Esophagus muscularis mucosa (tissue), 4 donors: Measurements from ENCODE around the gene MACROD2. TPM values are rescaled to one million over a fixed set of nuclear protein-coding genes. Genes with fewer than 3 reads are reported as not detected.

Experiments
- DNase-seq: peaks from one replicate; pipeline ENCODE4 v3.0.0-alpha.2; 2017; ENCODE audit errors: extremely low spot score
- H3K27ac ChIP-seq, 4 donors: fragments of 200-600 bp; sonication (generic); replicated peaks in 1 of 4; 1 replicate in 3 of 4; 2 replicates in 1 of 4; pipeline ENCODE4 v1.5.1; 2016 to 2019; ENCODE audit warnings: mild to moderate bottlenecking in 1 of 4
- H3K27me3 ChIP-seq, 4 donors: fragments of 200-600 bp; sonication (generic); one replicate each; pipeline versions ENCODE4 v1.5.1 to v1.6.0; 2016 to 2019
- H3K36me3 ChIP-seq, 4 donors: fragments of 200-600 bp; sonication (generic); one replicate each; pipeline ENCODE4 v1.5.1; 2016 to 2019
- H3K4me1 ChIP-seq, 4 donors: fragments of 200-600 bp; sonication (generic); one replicate each; pipeline ENCODE4 v1.5.1; 2016 to 2019
- H3K4me3 ChIP-seq, 4 donors: fragments of 200-600 bp; sonication (generic); 1 replicate in 2 of 4; 2 replicates in 2 of 4; pipeline ENCODE4 v1.5.1; 2016 to 2019; ENCODE audit warnings: mild to moderate bottlenecking in 4 of 4, moderate library complexity in 1 of 4
- H3K9me3 ChIP-seq, 4 donors: fragments of 200-600 bp; sonication (generic); 1 replicate in 3 of 4; 2 replicates in 1 of 4; pipeline ENCODE4 v1.5.1; 2016 to 2019
- CTCF ChIP-seq, 3 experiments: fragments of 200-600 bp in 2 of 3; fragments of 450-650 bp in 1 of 3; sonication (generic) in 2 of 3; IDR thresholded peaks; one replicate each; pipeline ENCODE4 v1.5.1; 2017 to 2019; ENCODE audit warnings: antibody characterized with exemption in 3 of 3, mild to moderate bottlenecking in 2 of 3, moderate library complexity in 1 of 3
- EP300 ChIP-seq: sonication (generic); formaldehyde crosslinking; IDR thresholded peaks from one replicate; pipeline ENCODE4 v1.6.1; 2017; ENCODE audit warnings: antibody characterized with exemption
- POLR2A ChIP-seq: fragments of 450-650 bp; IDR thresholded peaks from one replicate; pipeline ENCODE4 v1.6.1; 2017; ENCODE audit warnings: antibody characterized with exemption, moderate library complexity, mild to moderate bottlenecking, low read depth
- POLR2AphosphoS5 ChIP-seq, 2 donors: sonication (generic); formaldehyde crosslinking; IDR thresholded peaks; one replicate each; pipeline ENCODE4 v1.6.1; 2017; ENCODE audit warnings: antibody characterized with exemption in 2 of 2
- WGBS: methylation state at CpG from one replicate; pipeline ENCODE4 v1.1.5; 2018; 5-methylcytosine and 5-hydroxymethylcytosine counted together
- intact Hi-C: fragments of 100-400 bp; cut with DNase I; formaldehyde crosslinking; loops from one replicate; pipeline ENCODE4 v1.15.1; 2023
- total RNA-seq, 4 donors: library from RNA; depleted of rRNA; stranded (reverse); fragments of >200 nt; gene quantifications; one replicate each; pipeline versions ENCODE4 v1.1.0 to v1.2.1, GENCODE V29; 2016

The MACROD2 gene
- total RNA-seq, 4 donors from 2014 or later: 1.4 to 3.6 (median 2.6) TPM

DNA sequence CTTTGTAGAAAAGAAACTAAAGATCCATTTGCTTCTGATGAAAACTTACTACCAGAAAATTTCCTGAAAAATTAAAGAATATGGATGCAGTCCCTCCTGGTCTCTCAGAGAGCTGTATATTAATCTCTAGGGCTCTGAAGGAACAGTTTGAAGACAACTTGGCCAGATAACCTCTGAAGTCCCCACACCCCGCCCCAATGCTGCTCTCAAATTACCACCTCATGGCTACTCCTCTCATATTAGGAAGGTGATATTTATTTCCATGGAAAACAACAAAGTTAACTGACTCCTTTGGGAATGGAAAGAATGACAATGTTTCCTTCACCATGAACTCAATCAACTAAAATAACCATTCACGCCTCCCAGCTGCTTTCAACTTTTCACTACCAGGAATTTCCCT, 750.5 kb downstream of the MACROD2 start:
- no peak for DNase-seq
- 79% methylated on average over 2 of the region's 2 CpGs for WGBS
- H3K27ac ChIP-seq: no peak overlapping the region
- no peak for TF ChIP-seq EP300
- TF ChIP-seq CTCF (IDR thresholded peaks at IDR 0.05): no peak
- no peak for TF ChIP-seq POLR2AphosphoS5 (IDR thresholded peaks at IDR 0.05)
- TF ChIP-seq POLR2A: no peak
- intact Hi-C loops: no loop called here
- H3K9me3 ChIP-seq: no peaks in the 10 kb centered on the region
- H3K36me3 ChIP-seq: no peaks in the 10 kb centered on the region
- H3K4me1 ChIP-seq: no peaks in the 10 kb centered on the region
- no peak overlapping the region for H3K4me3 ChIP-seq
- H3K27me3 ChIP-seq: no peaks in the 10 kb centered on the region

DNA sequence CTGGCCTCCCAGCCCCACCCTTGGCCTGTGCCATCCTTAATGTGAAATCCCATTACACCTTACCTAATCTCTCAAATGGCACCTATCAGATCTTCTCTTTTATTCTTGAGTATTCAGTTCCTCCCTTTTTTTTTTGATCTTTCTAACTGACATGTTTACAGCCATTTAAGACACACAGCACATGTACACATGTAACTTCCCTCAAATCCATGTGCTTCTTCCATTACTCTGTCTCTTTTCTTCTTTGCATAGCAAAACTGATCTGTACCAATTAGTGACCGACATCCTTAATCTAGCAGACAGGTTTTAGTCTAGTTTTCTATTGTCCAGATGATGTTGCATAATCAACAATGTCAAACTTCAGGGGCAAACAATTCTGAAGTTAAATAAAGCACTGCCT, 755.9 kb downstream of the MACROD2 start:
- Histone ChIP-seq H3K4me1 (no peaks in the 10 kb centered on the region), H3K27ac (no peak overlapping the region), H3K27me3 (no peaks in the 10 kb centered on the region), H3K9me3 (no peaks in the 10 kb centered on the region), H3K4me3 (no peak overlapping the region), H3K36me3 (no peaks in the 10 kb centered on the region)
- WGBS: 88% methylated on average over 1 of the region's 1 CpG
- no peak for DNase-seq
- TF ChIP-seq POLR2A (no peak), EP300 (no peak), CTCF (IDR thresholded peaks at IDR 0.05) (no peak)
- intact Hi-C loops: no loop called here

- H3K36me3 ChIP-seq: no peaks in the 10 kb centered on the region
- H3K4me3 ChIP-seq: no peak overlapping the region
- H3K9me3 ChIP-seq: no peaks in the 10 kb centered on the region
- no peak for TF ChIP-seq CTCF (IDR thresholded peaks at IDR 0.05)
- TF ChIP-seq POLR2AphosphoS5 (IDR thresholded peaks at IDR 0.05): no peak
- no peak for TF ChIP-seq EP300
- no peak for TF ChIP-seq POLR2A
- 94% methylated on average over 12 of the region's 12 CpGs for WGBS
- intact Hi-C loops: no loop called here
- H3K27me3 ChIP-seq: no peaks in the 10 kb centered on the region
- H3K27ac ChIP-seq: no peak overlapping the region
- no peak for DNase-seq
- no peaks in the 10 kb centered on the region for H3K4me1 ChIP-seq
Observed at GRCh38 chr20:14757728-14758127, 762.4 kb downstream of the MACROD2 start.

- Histone ChIP-seq H3K27ac (no peak overlapping the region), H3K27me3 (no peaks in the 10 kb centered on the region), H3K36me3 (no peaks in the 10 kb centered on the region), H3K4me3 (no peak overlapping the region), H3K9me3 (no peaks in the 10 kb centered on the region), H3K4me1 (no peaks in the 10 kb centered on the region)
- intact Hi-C loops: no loop called here
- TF ChIP-seq CTCF (IDR thresholded peaks at IDR 0.05) (no peak), POLR2AphosphoS5 (IDR thresholded peaks at IDR 0.05) (no peak), POLR2A (no peak), EP300 (no peak)
- 82% methylated on average over 2 of the region's 2 CpGs for WGBS
- no peak for DNase-seq
Observed at GRCh38 chr20:14758356-14758755, 763.0 kb downstream of the MACROD2 start.

DNA sequence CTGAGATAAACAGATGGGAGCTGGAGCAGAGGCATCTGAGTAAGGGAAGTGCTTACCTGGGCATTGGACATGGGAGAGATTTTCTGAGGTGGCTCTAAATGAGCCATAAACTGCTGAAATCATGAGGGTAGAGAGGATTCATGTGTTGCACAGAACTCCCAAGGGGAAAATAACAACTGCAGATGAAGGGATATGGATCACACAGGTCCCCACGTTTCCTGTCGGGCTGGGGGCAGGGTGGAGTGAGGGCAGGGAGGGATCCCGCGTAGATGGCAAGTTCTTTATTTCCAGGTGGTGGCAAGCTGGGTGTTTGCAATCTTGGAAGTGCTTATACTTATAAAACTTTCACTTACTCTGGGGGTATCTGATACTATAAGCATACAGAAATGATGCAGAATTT, 764.7 kb downstream of the MACROD2 start:
- TF ChIP-seq CTCF (IDR thresholded peaks at IDR 0.05) (no peak), EP300 (no peak), POLR2AphosphoS5 (IDR thresholded peaks at IDR 0.05) (no peak), POLR2A (no peak)
- Histone ChIP-seq H3K36me3 (no peaks in the 10 kb centered on the region), H3K4me1 (no peaks in the 10 kb centered on the region), H3K9me3 (no peaks in the 10 kb centered on the region), H3K27ac (no peak overlapping the region), H3K4me3 (no peak overlapping the region), H3K27me3 (no peaks in the 10 kb centered on the region)
- no peak for DNase-seq
- 80% methylated on average over 4 of the region's 4 CpGs for WGBS
- intact Hi-C loops: no loop called here
